IgD-negative memory B cell (primary cell): ENCODE results near the gene LRIG3. TPM values are rescaled to one million over a fixed set of nuclear protein-coding genes. Genes with fewer than 3 reads are reported as not detected.
A peak's percentile ranks its signal among the peaks of the same experiment; 100 is the strongest.

Source experiments
- H3K27ac Mint-ChIP-seq, 3 donors: one replicate each; pipeline ENCODE4 v1.8.0; 2020 to 2022; ENCODE audit warnings: mild to moderate bottlenecking in 3 of 3, mixed read lengths in 3 of 3, moderate library complexity in 1 of 3
- H3K27me3 Mint-ChIP-seq: one replicate; pipeline ENCODE4 v1.8.0; 2021; ENCODE audit warnings: mixed read lengths
- H3K36me3 Mint-ChIP-seq: one replicate; pipeline ENCODE4 v1.8.0; 2020; ENCODE audit warnings: mild to moderate bottlenecking, mixed read lengths
- H3K4me1 Mint-ChIP-seq, 3 donors: one replicate each; pipeline ENCODE4 v1.8.0; 2020 to 2022; ENCODE audit warnings: mixed read lengths in 3 of 3, mild to moderate bottlenecking in 1 of 3
- H3K4me3 Mint-ChIP-seq, 4 donors: one replicate each; pipeline ENCODE4 v1.8.0; 2020 to 2022; ENCODE audit warnings: mild to moderate bottlenecking in 4 of 4, mixed read lengths in 4 of 4, moderate library complexity in 3 of 4
- H3K9me3 Mint-ChIP-seq, 3 donors: one replicate each; pipeline ENCODE4 v1.8.0; 2020 to 2021; ENCODE audit warnings: mixed read lengths in 3 of 3, mild to moderate bottlenecking in 1 of 3
- polyA plus RNA-seq: library from polyadenylated mRNA; unstranded; fragments of 300-500 nt; fragmentation: Illumina TruSeq; gene quantifications from one replicate; pipeline ENCODE4 v1.2.3, GENCODE V29; 2021

LRIG3 gene
- polyA plus RNA-seq, 1 donor from 2014 or later: not detected

GRCh38 chr12:58923781-58924180, 3.5 kb upstream of the LRIG3 start:
- Mint-ChIP-seq H3K4me3 (no peak overlapping the region), H3K9me3 (peaks cover 0 to 3% (median 0%) of the 10 kb centered on the region in 3 donors), H3K27me3 (peaks cover 16% of the 10 kb centered on the region), H3K4me1 (peaks cover 0 to 2% (median 0%) of the 10 kb centered on the region in 3 donors), H3K27ac (no peak overlapping the region), H3K36me3 (no peaks in the 10 kb centered on the region)

- Mint-ChIP-seq H3K27ac (no peak overlapping the region), H3K36me3 (no peaks in the 10 kb centered on the region), H3K27me3 (peaks cover 16% of the 10 kb centered on the region), H3K4me3 (no peak overlapping the region), H3K9me3 (peaks cover 0 to 3% (median 0%) of the 10 kb centered on the region in 3 donors), H3K4me1 (peaks cover 0 to 2% (median 0%) of the 10 kb centered on the region in 3 donors)
These were observed 2.5 kb upstream of the LRIG3 start for GRCh38 chr12:58922849-58923248.

- H3K27ac Mint-ChIP-seq: no peak overlapping the region
- H3K4me3 Mint-ChIP-seq: peak overlapping the region in 3 of 4 donors; percentile 81 to 93 (median 86)
- H3K27me3 Mint-ChIP-seq: peaks cover 20% of the 10 kb centered on the region
- H3K9me3 Mint-ChIP-seq: peaks cover 0 to 3% (median 0%) of the 10 kb centered on the region in 3 donors
- no peaks in the 10 kb centered on the region for H3K36me3 Mint-ChIP-seq
- peaks cover 0 to 2% (median 0%) of the 10 kb centered on the region in 3 donors for H3K4me1 Mint-ChIP-seq
These were observed 907 bp upstream of the LRIG3 start for GRCh38 chr12:58920961-58921861.

GRCh38 chr12:58919231-58920101, 838 bp downstream of the LRIG3 start:
- peaks cover 0 to 3% (median 0%) of the 10 kb centered on the region in 3 donors for H3K9me3 Mint-ChIP-seq
- H3K36me3 Mint-ChIP-seq: no peaks in the 10 kb centered on the region
- peak overlapping the region in 2 of 4 donors; percentile 62 to 85 for H3K4me3 Mint-ChIP-seq
- H3K27ac Mint-ChIP-seq: no peak overlapping the region
- H3K27me3 Mint-ChIP-seq: peaks cover 20% of the 10 kb centered on the region
- H3K4me1 Mint-ChIP-seq: peaks cover 0 to 2% (median 0%) of the 10 kb centered on the region in 3 donors

GRCh38 chr12:58918469-58918844, 1.8 kb downstream of the LRIG3 start:
- H3K27ac Mint-ChIP-seq: no peak overlapping the region
- peaks cover 0 to 2% (median 0%) of the 10 kb centered on the region in 3 donors for H3K4me1 Mint-ChIP-seq
- H3K9me3 Mint-ChIP-seq: no peaks in the 10 kb centered on the region
- no peaks in the 10 kb centered on the region for H3K36me3 Mint-ChIP-seq
- H3K4me3 Mint-ChIP-seq: no peak overlapping the region
- H3K27me3 Mint-ChIP-seq: peaks cover 20% of the 10 kb centered on the region

- Mint-ChIP-seq H3K4me3 (no peak overlapping the region), H3K9me3 (no peaks in the 10 kb centered on the region), H3K27ac (no peak overlapping the region), H3K36me3 (no peaks in the 10 kb centered on the region), H3K27me3 (peaks cover 20% of the 10 kb centered on the region), H3K4me1 (peaks cover 0 to 2% (median 0%) of the 10 kb centered on the region in 3 donors)
These were observed 2.4 kb downstream of the LRIG3 start for GRCh38 chr12:58917699-58918468.

GRCh38 chr12:58916921-58917511, 3.3 kb downstream of the LRIG3 start:
- Mint-ChIP-seq H3K36me3 (no peaks in the 10 kb centered on the region), H3K4me1 (peaks cover 0 to 2% (median 0%) of the 10 kb centered on the region in 3 donors), H3K27ac (no peak overlapping the region), H3K9me3 (no peaks in the 10 kb centered on the region), H3K4me3 (no peak overlapping the region), H3K27me3 (peaks cover 20% of the 10 kb centered on the region)

GRCh38 chr12:58916161-58916621, 4.1 kb downstream of the LRIG3 start:
- H3K27me3 Mint-ChIP-seq: peaks cover 17% of the 10 kb centered on the region
- no peak overlapping the region for H3K27ac Mint-ChIP-seq

GRCh38 chr12:58915634-58916033, 4.7 kb downstream of the LRIG3 start:
- Mint-ChIP-seq H3K4me3 (no peak overlapping the region), H3K27me3 (peaks cover 12% of the 10 kb centered on the region), H3K9me3 (no peaks in the 10 kb centered on the region), H3K36me3 (no peaks in the 10 kb centered on the region), H3K27ac (no peak overlapping the region), H3K4me1 (peaks cover 0 to 1% (median 0%) of the 10 kb centered on the region in 3 donors)

More at GRCh38 chr12:58916161-58916621, 4.1 kb downstream of the LRIG3 start:
- Mint-ChIP-seq H3K9me3 (no peaks in the 10 kb centered on the region), H3K4me3 (no peak overlapping the region), H3K4me1 (peaks cover 0 to 2% (median 0%) of the 10 kb centered on the region in 3 donors), H3K36me3 (no peaks in the 10 kb centered on the region)

- no peaks in the 10 kb centered on the region for H3K4me1 Mint-ChIP-seq
- H3K36me3 Mint-ChIP-seq: no peaks in the 10 kb centered on the region
- peaks cover 10% of the 10 kb centered on the region for H3K27me3 Mint-ChIP-seq
- no peaks in the 10 kb centered on the region for H3K9me3 Mint-ChIP-seq
- no peak overlapping the region for H3K27ac Mint-ChIP-seq
- no peak overlapping the region for H3K4me3 Mint-ChIP-seq
These were observed 5.3 kb downstream of the LRIG3 start for GRCh38 chr12:58915037-58915436.

- Mint-ChIP-seq H3K4me1 (no peaks in the 10 kb centered on the region), H3K4me3 (no peak overlapping the region), H3K27ac (no peak overlapping the region), H3K9me3 (no peaks in the 10 kb centered on the region), H3K27me3 (peaks cover 8% of the 10 kb centered on the region), H3K36me3 (no peaks in the 10 kb centered on the region)
These were observed 5.8 kb downstream of the LRIG3 start for GRCh38 chr12:58914457-58914856.

- H3K27me3 Mint-ChIP-seq: no peaks in the 10 kb centered on the region
- H3K4me1 Mint-ChIP-seq: no peaks in the 10 kb centered on the region
- no peaks in the 10 kb centered on the region for H3K36me3 Mint-ChIP-seq
- no peak overlapping the region for H3K27ac Mint-ChIP-seq
- H3K4me3 Mint-ChIP-seq: no peak overlapping the region
- H3K9me3 Mint-ChIP-seq: peaks cover 0 to 5% (median 3%) of the 10 kb centered on the region in 3 donors
These were observed 12.9 kb downstream of the LRIG3 start for GRCh38 chr12:58907391-58907790.

- Mint-ChIP-seq H3K4me3 (no peak overlapping the region), H3K27ac (no peak overlapping the region), H3K4me1 (no peaks in the 10 kb centered on the region), H3K36me3 (no peaks in the 10 kb centered on the region), H3K27me3 (no peaks in the 10 kb centered on the region), H3K9me3 (peaks cover 0 to 5% (median 3%) of the 10 kb centered on the region in 3 donors)
These were observed 13.4 kb downstream of the LRIG3 start for GRCh38 chr12:58906917-58907316.

- Mint-ChIP-seq H3K27ac (no peak overlapping the region), H3K27me3 (no peaks in the 10 kb centered on the region), H3K4me3 (no peak overlapping the region), H3K36me3 (no peaks in the 10 kb centered on the region), H3K9me3 (peaks cover 0 to 5% (median 3%) of the 10 kb centered on the region in 3 donors), H3K4me1 (no peaks in the 10 kb centered on the region)
These were observed 14.9 kb downstream of the LRIG3 start for GRCh38 chr12:58905422-58905821.
